ENCODE results near the gene ST3GAL3.

DNA sequence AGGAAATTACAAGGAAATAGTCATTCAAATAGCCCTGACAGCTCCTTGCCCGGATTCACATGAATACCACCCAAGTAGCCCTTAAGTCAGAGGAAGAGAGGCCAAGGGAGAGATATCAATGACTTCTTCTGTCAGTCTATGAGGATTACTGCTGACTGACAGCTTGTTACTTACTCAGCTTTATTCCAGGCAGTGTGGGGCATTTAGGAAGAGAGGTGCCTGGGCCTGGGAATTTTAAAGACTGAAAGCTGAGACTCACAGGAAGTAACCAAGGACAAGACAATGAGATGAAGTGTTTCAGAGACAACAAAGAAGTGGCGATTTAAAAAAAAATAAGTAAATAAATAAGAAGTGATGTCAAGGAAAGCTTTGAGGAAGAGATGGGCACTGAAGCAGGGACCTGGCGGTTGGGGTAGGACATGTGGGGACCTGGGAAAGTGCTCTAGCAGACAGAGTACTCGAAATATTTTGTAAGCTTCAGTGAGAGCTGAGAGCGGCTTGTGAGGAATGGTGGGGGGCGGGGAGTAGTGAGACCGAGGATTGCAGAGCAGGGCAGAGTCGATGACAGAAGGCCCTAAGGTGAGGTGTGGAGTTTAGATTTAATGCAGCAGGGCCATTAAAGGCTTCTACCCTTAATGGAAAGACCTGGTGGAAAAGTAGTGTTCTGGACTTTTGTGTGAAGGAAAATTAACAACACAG lies 58.9 kb downstream of the ST3GAL3 start:
- TF ChIP-seq, protein P1, sequence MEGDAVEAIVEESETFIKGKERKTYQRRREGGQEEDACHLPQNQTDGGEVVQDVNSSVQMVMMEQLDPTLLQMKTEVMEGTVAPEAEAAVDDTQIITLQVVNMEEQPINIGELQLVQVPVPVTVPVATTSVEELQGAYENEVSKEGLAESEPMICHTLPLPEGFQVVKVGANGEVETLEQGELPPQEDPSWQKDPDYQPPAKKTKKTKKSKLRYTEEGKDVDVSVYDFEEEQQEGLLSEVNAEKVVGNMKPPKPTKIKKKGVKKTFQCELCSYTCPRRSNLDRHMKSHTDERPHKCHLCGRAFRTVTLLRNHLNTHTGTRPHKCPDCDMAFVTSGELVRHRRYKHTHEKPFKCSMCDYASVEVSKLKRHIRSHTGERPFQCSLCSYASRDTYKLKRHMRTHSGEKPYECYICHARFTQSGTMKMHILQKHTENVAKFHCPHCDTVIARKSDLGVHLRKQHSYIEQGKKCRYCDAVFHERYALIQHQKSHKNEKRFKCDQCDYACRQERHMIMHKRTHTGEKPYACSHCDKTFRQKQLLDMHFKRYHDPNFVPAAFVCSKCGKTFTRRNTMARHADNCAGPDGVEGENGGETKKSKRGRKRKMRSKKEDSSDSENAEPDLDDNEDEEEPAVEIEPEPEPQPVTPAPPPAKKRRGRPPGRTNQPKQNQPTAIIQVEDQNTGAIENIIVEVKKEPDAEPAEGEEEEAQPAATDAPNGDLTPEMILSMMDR (IDR thresholded peaks at IDR 0.05) = no peak
- no peak for TF ChIP-seq POLR2A (IDR thresholded peaks at IDR 0.05)

Data from right lobe of liver (tissue), 4 donors.